ENCODE results near the gene EPN2.

DNA sequence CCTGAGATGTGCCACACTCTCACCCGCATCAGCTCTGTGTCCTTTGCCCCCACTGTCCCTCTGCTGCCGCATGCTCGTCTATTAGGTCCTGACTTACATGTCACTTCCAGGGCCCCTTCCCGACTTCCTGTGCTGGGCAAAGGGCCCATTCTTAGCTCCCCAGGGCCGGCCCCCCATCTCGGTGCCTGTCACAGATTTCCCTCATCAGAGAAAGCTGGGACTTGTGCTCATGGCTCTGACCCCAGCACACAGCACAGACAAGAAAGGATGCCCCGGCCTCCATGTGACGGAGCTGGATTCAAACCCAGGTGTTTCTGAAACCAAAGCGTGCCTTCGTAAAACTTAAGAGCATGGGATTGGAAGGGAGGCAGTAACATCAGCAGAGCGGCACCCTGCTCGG is 135.3 kb downstream of the EPN2 start:
- no peak for TF ChIP-seq POLR2A (IDR thresholded peaks at IDR 0.05)
- TF ChIP-seq, protein P1, sequence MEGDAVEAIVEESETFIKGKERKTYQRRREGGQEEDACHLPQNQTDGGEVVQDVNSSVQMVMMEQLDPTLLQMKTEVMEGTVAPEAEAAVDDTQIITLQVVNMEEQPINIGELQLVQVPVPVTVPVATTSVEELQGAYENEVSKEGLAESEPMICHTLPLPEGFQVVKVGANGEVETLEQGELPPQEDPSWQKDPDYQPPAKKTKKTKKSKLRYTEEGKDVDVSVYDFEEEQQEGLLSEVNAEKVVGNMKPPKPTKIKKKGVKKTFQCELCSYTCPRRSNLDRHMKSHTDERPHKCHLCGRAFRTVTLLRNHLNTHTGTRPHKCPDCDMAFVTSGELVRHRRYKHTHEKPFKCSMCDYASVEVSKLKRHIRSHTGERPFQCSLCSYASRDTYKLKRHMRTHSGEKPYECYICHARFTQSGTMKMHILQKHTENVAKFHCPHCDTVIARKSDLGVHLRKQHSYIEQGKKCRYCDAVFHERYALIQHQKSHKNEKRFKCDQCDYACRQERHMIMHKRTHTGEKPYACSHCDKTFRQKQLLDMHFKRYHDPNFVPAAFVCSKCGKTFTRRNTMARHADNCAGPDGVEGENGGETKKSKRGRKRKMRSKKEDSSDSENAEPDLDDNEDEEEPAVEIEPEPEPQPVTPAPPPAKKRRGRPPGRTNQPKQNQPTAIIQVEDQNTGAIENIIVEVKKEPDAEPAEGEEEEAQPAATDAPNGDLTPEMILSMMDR (IDR thresholded peaks at IDR 0.05): no peak

Data from thyroid gland (tissue), 4 donors.